Tibial nerve (tissue), 4 donors: ENCODE results near the gene CPXM2. TPM values are rescaled to one million over a fixed set of nuclear protein-coding genes. Genes with fewer than 3 reads are reported as not detected.

Experiments used
- DNase-seq, 2 donors: peaks; one replicate each; pipeline ENCODE4 v3.0.0-alpha.2; 2019; ENCODE audit warnings: low spot score in 2 of 2
- H3K27ac ChIP-seq, 4 donors: fragments of 200-600 bp; sonication (generic) in 3 of 4; one replicate each; pipeline ENCODE4 v1.5.1; 2017 to 2019; ENCODE audit warnings: mild to moderate bottlenecking in 1 of 4
- H3K27me3 ChIP-seq, 2 donors: fragments of 200-600 bp; sonication (generic) in 1 of 2; one replicate each; pipeline versions ENCODE4 v1.5.1 to v1.6.0; 2017 to 2019
- H3K36me3 ChIP-seq, 3 donors: fragments of 200-600 bp; sonication (generic); one replicate each; pipeline ENCODE4 v1.5.1; 2018 to 2019
- H3K4me1 ChIP-seq, 4 donors: fragments of 200-600 bp; sonication (generic) in 3 of 4; one replicate each; pipeline ENCODE4 v1.5.1; 2017 to 2019
- H3K4me3 ChIP-seq, 4 donors: fragments of 200-600 bp; sonication (generic) in 3 of 4; one replicate each; pipeline ENCODE4 v1.5.1; 2017 to 2019; ENCODE audit warnings: mild to moderate bottlenecking in 1 of 4, moderate library complexity in 1 of 4
- H3K9me3 ChIP-seq, 4 donors: fragments of 200-600 bp; sonication (generic) in 3 of 4; one replicate each; pipeline ENCODE4 v1.5.1; 2017 to 2019
- CTCF ChIP-seq, 5 experiments: fragments of 200-600 bp in 3 of 5; fragments of 450-650 bp in 2 of 5; sonication (generic) in 3 of 5; IDR thresholded peaks; one replicate each; pipeline ENCODE4 v1.5.1; 2016 to 2019; ENCODE audit warnings: antibody characterized with exemption in 5 of 5, mild to moderate bottlenecking in 3 of 5, moderate library complexity in 2 of 5
- EP300 ChIP-seq, 2 donors: sonication (generic); formaldehyde crosslinking; IDR thresholded peaks; one replicate each; pipeline ENCODE4 v1.6.1; 2017; ENCODE audit warnings: antibody characterized with exemption in 2 of 2, mild to moderate bottlenecking in 1 of 2
- POLR2A ChIP-seq, 2 donors: fragments of 450-650 bp; IDR thresholded peaks; one replicate each; pipeline ENCODE4 v1.6.1; 2017; ENCODE audit warnings: antibody characterized with exemption in 2 of 2, mild to moderate bottlenecking in 2 of 2, moderate library complexity in 2 of 2
- WGBS, 2 donors: methylation state at CpG; one replicate each; pipeline ENCODE4 v1.1.5; 2018; 5-methylcytosine and 5-hydroxymethylcytosine counted together
- total RNA-seq, 4 donors: library from RNA; depleted of rRNA; stranded (reverse); fragments of >200 nt; gene quantifications; one replicate each; pipeline ENCODE4 v1.1.0, GENCODE V29; 2016

The CPXM2 gene
- total RNA-seq, 4 donors from 2014 or later = 26.8 to 74.3 (median 37.8) TPM

GRCh38 chr10:123755061-123755460, 136.5 kb downstream of the CPXM2 start:
- Histone ChIP-seq H3K36me3 (peaks cover 0 to 16% (median 0%) of the 10 kb centered on the region in 3 donors), H3K4me1 (no peaks in the 10 kb centered on the region), H3K9me3 (no peaks in the 10 kb centered on the region), H3K27ac (no peak overlapping the region), H3K27me3 (no peaks in the 10 kb centered on the region), H3K4me3 (no peak overlapping the region)
- TF ChIP-seq EP300 (IDR thresholded peaks at IDR 0.05) = no peak
- no peak for TF ChIP-seq POLR2A (IDR thresholded peaks at IDR 0.05)
- TF ChIP-seq CTCF (IDR thresholded peaks at IDR 0.05) = no peak
- no peak for DNase-seq
- WGBS, 2 donors = 84 to 92% methylated on average over 2 of the region's 2 CpGs

- TF ChIP-seq POLR2A (IDR thresholded peaks at IDR 0.05) (no peak), CTCF (IDR thresholded peaks at IDR 0.05) (no peak), EP300 (IDR thresholded peaks at IDR 0.05) (no peak)
- H3K4me1 ChIP-seq = no peaks in the 10 kb centered on the region
- DNase-seq = no peak
- peaks cover 0 to 16% (median 0%) of the 10 kb centered on the region in 3 donors for H3K36me3 ChIP-seq
- no peaks in the 10 kb centered on the region for H3K27me3 ChIP-seq
- H3K27ac ChIP-seq = no peak overlapping the region
- no peak overlapping the region for H3K4me3 ChIP-seq
- WGBS, 2 donors = 72 to 89% methylated on average over 4 of the region's 4 CpGs
- H3K9me3 ChIP-seq = no peaks in the 10 kb centered on the region
Observed at GRCh38 chr10:123754123-123754522, 137.5 kb downstream of the CPXM2 start.

GRCh38 chr10:123751342-123752134, 140.1 kb downstream of the CPXM2 start:
- peaks cover 0 to 12% (median 0%) of the 10 kb centered on the region in 3 donors for H3K36me3 ChIP-seq
- DNase-seq = no peak
- H3K9me3 ChIP-seq = no peaks in the 10 kb centered on the region
- H3K27me3 ChIP-seq = no peaks in the 10 kb centered on the region
- 43 to 54% methylated on average over 10 of the region's 10 CpGs for WGBS, 2 donors
- no peak overlapping the region for H3K4me3 ChIP-seq
- TF ChIP-seq EP300 (IDR thresholded peaks at IDR 0.05) = no peak
- H3K4me1 ChIP-seq = peaks cover 0 to 3% (median 1%) of the 10 kb centered on the region in 4 donors
- no peak overlapping the region for H3K27ac ChIP-seq

GRCh38 chr10:123750901-123751300, 140.7 kb downstream of the CPXM2 start:
- 90% methylated on average over 9 of the region's 9 CpGs for WGBS, 2 donors
- no peak for DNase-seq
- peaks cover 0 to 7% (median 2%) of the 10 kb centered on the region in 4 donors for H3K4me1 ChIP-seq
- H3K9me3 ChIP-seq = no peaks in the 10 kb centered on the region
- no peaks in the 10 kb centered on the region for H3K27me3 ChIP-seq
- TF ChIP-seq CTCF (IDR thresholded peaks at IDR 0.05) (no peak), EP300 (IDR thresholded peaks at IDR 0.05) (no peak), POLR2A (IDR thresholded peaks at IDR 0.05) (no peak)
- H3K27ac ChIP-seq = no peak overlapping the region
- no peak overlapping the region for H3K4me3 ChIP-seq
- H3K36me3 ChIP-seq = peaks cover 0 to 12% (median 0%) of the 10 kb centered on the region in 3 donors

DNA sequence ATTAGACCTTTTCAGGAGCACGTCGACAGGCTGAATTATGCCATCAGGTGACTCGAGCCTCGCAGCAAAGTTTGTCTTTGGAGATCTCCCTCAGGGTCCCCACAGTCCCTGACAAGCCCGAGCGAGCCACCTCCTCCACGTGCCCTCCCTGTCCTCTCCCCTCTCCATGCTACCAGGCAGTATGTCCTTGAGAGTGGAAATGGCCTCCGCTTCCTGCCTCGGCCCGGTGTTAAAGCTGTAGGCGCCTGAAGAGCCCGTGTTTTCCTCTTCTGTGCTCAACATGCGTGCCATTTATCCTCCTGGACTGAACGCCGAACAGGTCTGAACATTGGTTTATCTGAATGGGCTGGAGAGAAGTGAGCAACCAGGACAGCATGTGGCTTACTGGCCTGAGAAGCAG, 142.9 kb downstream of the CPXM2 start:
- Histone ChIP-seq H3K27ac (no peak overlapping the region), H3K27me3 (no peaks in the 10 kb centered on the region), H3K36me3 (peaks cover 0 to 5% (median 0%) of the 10 kb centered on the region in 3 donors), H3K4me1 (peaks cover 0 to 7% (median 2%) of the 10 kb centered on the region in 4 donors), H3K4me3 (no peak overlapping the region), H3K9me3 (no peaks in the 10 kb centered on the region)
- no peak for DNase-seq
- no peak for TF ChIP-seq CTCF (IDR thresholded peaks at IDR 0.05)
- 83 to 88% methylated on average over 15 of the region's 15 CpGs for WGBS, 2 donors
